GM21367 (cell line): ENCODE measurements around the gene ROR2.

Experiments used
- ATAC-seq: cut with Tn5 transposase; IDR thresholded peaks from one replicate; pipeline ENCODE4 v1.9.1; 2021; ENCODE audit not compliant: unreplicated experiment

ROR2 gene

DNA sequence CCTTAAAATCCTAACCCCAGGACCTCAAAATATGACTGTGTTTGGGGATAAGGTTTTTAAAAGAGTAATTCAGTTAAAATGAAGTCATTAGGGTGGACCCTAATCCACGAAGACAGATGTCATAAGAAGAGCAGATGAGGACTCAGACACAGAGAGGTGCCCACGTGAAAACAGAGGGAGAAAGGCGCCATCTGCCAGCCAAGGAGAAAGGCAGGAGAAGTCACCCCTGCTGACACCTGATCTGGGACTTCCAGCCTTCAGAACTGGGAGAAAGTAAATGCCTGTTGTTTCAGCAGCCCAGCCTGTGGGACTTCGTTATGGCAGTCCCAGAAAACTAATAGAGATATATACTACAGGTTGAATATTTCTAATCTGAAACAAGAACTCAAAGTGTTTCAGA, 67.4 kb downstream of the ROR2 start:
- ATAC-seq: no peak

DNA sequence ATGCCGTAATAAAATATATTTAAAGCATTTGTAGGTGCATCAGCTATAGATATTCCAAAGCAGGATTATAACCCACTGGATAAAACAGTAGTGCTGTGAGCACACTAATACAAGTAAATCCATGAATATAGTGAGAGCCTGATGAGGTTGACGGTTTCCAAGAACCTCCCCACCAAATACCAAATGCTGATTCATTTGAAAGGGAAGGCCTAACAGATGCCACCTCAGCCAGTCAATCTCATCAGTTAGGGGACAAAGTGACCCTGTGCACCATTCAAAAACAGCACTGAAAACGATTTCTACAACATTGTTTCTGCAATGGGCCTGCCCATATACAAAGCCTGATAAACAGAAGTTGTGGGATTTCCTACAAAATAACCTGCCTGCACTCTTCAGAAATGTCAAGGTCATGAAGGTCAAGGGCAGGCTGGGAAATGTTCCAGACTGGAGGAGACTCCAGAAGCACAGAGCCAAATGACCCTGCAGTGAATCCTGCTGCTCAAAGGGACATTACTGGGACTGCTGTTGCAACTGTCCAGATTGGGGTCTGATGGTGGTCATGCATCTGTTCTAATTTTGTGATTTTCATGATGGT, 69.6 kb downstream of the ROR2 start:
- ATAC-seq: no peak

DNA sequence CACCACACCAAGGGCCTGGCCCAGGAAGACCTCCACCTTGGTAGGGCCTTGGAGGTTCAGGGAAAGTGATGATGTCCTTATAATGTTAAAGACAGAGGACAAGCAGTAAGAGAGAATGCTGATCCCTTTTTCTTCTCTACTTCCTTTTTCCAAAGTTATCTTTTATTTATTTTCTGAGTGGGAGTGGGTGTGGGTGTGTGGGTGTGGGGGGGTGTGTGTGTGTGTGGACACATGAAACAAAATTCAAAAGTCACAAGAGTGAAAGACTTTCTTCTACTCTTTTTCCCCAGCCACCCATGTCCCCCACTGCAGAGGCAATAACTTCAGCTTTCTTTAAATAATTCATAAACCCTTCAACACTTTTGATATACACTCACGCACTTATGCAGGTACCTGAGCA, 70.8 kb downstream of the ROR2 start:
- ATAC-seq: no peak

DNA sequence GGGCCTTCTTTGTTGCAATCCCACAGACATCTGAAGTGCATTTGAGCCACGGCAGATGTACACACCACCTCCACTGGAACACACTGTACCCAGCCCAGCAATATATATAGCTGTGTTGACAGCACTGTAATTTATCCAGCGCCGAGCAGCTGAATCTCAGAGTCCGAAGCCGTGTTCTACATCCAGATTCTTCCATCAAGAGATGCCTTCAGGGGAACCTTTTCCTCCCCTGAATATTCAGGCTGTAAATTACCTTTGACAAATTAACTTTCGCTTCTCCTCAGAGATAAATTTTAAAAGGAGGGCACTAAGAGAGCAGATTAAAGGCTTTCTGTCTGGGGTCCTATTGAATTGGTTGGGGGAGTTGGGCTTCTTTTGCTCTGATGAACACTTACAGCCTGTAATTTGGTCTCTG, 76.4 kb downstream of the ROR2 start:
- ATAC-seq: no peak

DNA sequence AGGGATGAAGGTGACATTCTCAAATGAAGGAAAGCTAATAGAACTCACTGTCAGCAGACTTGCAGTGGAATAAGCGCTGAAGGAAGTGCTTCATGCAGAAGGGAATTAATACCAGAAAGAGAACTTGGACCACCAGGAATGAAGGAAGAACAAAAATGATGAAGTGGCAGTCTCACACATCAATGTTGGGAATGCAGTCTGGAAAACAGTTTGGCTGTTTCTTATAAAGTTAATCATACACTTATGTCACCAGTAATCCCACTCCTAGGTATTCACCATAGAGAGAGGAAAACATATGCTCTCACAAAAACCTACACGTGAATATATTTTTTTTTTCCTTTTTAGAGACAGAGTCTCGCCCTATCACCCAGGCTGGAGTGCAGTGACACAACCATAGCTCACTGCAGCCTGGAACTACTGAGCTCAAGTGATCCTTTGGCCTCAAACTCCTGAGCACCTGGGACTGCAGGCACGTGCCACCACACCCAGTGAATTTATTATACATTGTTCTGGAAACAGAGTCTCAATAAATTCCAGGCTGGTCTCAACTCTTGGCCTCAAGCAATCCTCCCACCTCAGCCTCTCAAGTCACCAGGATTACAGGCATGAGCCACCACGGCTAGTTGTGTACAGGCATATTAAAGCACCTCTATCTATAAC, 81.2 kb downstream of the ROR2 start:
- no peak for ATAC-seq

DNA sequence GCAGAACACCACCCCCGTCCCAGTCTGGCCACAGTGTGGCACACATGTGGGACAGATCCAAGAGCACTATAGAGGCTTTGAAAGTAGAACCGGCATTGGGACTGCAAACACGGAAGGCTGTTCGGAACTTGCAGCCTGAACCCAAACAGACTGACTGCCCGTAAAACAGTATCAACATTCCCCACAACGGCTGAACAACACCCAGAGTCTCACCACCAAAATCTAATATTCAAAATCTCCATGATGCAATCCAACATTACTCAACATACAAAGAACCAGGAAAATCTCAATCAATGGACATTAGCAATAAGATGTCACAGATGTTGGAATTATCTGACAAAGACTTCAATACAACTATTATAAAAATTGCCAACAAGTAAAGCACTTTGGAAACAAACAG, 82.3 kb downstream of the ROR2 start:
- ATAC-seq: no peak

DNA sequence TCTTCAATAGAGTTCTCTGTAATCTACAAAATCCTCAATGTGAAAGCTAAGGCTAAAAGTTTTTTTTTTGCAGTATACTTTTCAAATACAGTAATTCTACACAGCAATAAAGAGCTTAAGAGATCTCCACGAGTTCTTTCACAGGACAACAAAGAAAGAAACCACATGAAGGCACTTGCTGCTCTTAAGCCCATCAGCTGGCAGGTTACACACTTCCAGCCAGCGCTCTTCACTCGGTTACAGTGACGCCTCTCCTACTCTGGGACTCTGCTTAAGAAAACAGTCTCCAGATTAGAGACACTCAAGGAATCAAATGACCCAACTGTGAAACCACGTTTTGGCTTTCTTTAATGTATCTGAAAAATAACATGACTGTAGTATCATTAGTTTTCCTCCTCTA, 85.0 kb downstream of the ROR2 start:
- no peak for ATAC-seq

DNA sequence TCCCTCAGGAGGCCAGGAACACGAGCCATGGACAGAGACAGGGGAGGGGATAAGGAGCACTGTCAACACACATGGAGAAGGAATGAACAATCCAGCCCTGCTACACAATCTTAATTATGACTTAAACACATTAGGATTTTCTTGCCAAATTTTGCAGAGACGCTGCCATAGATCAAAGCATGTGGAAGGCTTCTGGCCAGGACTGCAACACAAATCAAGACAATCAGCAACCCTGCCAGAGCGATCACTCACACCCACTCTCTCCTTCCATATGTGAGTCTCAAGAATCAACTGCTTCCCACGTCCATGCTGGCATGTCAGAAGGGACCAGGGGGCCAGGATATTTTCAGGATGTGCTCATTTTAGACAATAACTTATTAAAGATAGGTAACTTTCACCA, 85.6 kb downstream of the ROR2 start:
- no peak for ATAC-seq

DNA sequence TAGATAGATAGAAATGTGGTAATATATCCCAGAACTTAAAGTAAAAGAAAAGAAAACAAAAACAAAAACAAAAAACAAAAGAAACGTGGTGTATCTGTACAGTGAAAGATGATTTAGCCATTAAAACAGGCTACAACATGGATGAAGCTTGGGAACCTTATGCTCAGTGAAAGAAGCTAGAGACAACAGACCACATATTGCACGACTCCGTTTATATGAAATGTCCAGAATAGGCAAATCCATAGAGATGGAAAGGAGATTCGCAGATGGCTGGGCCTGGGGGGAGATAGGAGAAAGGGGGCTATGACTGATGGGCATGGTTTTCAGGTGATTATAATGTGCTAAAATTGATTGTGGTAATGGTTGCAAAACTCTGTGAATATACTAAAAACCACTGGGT, 86.6 kb downstream of the ROR2 start:
- no peak for ATAC-seq

DNA sequence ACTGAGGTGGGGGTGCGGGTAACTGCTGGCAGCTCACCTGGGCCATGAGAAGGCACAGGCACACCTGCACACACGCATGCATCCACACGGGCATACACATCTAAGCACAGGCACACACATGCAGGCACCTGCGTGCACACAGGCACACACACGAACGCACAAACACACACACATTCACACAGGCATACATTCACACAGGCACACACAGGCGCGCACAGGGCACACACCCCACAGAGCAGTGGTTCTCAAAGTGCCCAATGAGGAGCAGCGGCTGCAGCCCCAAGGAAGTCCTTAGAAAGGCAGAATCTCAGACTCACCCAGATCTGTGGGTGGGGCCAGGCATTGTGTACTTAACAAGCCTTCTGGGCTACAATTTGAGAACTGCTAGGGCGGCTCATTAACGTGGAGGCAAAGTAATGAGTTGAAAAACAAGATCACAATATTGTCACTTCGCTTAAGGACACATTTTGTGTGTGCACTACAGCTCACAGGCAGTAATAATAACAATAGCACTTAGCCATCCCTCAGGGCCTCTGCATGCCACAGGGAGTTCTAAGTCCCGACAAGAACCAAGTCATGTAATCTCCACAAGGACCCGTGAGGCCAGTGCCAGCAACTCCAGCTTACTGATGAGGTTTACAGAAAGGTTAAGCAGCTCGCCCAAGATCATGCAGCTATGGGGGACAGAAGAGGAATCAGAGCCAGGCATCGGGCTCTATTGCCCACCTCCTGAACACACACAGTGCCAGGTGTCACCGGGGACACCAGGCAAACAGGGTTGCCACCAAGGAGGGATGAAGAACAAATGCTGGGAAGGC, 91.6 kb downstream of the ROR2 start:
- ATAC-seq: no peak

DNA sequence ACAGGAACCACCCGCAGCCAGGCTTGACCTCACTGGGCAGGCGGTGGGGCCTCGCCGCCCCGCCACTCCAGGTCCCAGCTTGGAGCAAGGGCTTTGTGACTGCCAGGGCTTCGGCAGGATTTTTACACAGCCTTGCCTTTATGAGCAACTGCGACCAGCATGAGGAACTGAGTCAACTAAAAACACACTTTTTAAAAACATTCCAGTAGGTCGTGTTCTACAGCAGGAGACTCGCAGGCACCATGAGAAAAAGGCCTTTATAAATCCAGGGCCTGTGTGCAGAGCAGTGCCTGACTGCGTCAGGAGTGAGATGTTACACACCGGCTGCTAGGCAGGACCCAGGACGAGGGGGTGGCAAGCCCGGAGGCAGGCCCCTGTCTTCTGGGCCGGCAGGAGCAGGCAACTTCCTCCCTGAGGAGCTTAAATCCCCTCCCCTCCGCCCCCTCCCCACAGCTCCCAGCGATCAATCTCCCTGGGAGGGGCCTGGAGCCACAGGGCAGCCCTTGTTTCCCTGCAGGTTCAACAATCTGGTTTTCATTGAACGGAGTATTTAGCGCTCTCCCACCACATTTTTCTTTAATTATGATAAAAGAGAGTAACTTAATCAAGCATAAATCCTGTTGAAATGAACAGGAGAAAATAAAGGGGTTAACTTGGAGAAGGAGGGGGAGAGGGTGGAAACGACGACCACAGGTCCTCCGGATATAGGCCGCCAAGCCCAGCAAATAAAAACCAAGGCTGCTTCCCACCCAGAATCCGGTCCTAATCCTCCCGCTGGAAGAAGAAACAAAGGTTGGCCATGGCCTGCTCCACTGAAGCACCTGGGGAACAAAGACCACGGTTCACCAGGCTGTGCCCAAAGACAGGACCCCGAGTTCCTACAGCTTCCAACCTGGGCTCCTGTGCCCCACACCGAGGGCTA, 92.5 kb downstream of the ROR2 start:
- no peak for ATAC-seq

DNA sequence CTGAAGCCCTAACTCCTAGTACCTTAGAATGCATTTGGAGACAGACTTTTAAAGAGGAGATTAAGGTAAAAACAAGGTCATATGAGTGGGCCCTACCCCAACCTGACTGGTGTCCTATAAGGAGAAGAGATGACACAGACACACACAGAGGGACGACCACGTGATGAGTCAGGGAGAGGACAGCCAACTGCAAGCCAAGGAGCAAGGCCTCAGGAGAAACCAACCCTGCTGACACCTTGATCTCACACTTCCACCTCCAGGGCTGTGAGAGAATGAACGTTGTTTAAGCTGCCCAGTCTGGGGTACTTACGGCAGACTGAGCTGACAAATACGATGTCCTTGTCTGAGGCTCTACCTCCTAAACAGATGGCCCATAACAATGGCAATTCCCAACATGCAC, 93.6 kb downstream of the ROR2 start:
- ATAC-seq: no peak

DNA sequence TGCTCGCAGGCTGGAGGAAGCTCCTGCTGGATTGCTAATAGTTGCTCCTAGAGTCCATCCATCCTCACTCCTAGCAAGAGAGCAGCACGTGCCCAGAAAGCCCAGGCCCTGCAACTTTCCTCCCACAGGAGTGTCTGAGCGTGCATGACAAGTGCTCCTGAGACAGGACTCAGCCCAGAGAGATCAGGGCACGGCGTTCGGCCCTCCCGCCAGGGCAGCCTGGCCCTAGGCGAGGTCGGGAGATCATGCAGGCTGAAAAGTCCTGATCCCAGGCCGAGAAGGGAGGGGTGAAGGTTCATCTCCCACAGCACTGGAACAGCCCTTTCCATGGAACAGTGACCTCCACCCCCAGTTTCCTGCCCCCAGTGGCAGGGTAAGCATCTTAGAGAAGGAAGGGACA, 94.8 kb downstream of the ROR2 start:
- ATAC-seq: no peak

DNA sequence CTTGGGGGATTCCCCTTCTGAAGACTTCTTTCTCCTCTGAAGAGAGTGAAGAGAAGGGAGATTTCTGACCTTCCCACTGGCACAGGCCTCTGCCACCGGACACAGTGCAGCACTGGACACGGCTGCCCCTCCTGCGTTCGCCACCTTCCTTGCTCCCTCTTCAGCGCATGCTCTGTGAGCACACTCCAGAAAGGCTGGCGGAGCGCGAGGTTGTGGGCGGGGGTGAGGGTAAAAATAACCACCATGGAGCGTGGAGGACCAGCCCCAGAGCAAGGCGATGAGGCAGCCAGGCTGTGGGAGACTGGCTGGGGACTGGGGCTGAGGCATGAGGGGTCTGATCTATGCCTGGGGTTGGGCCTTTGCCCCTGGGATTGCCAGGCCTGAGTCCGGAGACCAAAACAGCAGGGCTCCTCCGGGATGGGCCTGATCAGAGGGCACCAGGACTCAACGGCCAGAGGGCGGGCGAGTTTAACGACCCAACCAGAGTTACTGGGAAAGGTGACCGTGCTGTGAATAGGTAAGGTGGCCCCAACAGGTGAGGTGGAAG, 97.2 kb downstream of the ROR2 start:
- no peak for ATAC-seq

DNA sequence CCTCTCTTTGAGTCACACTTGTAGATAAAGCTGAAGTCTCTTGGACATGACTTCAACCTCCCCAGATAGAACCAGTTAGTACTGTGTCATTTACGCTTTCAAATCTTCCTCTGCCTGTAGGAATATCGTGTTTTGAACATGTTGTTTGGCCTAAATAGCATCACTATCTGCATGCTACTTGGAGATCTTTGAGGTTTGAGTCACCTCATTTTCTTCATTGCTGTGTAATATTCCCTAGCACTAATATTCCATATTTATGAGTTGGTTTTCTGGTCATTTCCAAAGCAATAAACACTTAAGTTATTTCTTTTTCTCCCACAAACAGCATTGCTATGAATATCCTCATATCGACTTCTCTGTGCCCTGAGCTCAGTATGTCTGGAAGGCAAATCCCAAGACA, 100.3 kb downstream of the ROR2 start:
- ATAC-seq: no peak

DNA sequence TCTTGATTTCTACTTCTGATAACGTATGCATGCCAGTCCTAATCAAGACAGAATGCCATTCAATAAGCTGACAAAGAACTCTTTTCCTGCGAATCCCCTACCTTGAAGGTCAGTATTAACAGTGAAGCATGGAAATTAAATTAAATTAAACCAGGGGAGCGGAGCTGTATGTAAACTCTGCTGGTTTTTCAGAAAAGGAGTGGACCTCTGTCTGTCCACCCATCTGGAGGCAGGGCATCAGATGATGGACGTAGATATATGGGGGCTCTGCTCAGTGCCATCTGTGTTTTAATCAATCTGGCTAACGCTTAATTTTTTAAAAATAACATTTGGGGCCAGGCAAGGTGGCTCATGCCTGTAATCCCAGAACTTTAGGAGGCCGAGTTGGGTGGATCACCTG, 101.9 kb downstream of the ROR2 start:
- ATAC-seq: no peak

DNA sequence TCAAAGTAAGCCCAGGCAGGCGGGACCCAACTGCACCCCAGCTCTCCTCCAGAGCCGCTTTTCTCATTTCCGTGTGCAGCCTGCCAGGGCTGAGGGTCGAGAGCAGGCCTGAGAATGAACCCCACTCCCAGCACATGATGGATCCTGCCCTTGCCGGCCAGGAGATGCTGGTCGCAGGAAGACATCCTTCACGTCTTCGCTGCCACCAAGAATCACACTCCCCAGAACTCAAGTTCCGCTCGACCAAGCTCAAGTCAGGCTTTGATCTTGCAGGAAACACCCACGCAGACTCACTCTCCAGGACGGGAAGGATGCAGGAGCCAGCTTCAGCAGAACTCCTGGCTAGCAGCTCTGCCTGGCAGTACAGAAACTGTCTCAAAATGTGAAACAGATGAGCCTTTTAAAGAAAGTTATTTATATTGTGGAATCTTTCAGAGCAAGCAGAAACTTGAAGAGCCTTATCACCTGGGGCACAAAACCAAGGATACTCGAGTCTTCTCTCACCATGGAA, 102.4 kb downstream of the ROR2 start:
- ATAC-seq: no peak

DNA sequence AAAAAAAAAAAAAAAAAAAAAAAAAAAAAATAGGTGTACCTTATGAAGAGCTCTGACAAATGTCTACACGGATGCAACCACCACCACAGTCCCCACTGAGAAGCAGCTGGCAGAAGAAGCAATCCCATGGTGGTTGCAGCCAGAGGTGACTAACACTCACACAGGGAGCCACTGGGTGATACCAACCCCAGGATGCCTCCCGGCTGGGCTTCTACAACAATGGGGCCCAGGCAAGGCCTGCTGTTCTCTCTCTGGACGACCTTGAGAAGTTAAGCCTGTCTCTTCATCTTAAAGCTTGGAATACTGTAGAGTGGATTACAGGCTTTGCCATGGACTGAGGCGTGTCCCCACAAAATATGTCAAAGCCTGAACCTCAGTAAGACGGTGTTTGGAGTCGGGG, 104.1 kb downstream of the ROR2 start:
- no peak for ATAC-seq

DNA sequence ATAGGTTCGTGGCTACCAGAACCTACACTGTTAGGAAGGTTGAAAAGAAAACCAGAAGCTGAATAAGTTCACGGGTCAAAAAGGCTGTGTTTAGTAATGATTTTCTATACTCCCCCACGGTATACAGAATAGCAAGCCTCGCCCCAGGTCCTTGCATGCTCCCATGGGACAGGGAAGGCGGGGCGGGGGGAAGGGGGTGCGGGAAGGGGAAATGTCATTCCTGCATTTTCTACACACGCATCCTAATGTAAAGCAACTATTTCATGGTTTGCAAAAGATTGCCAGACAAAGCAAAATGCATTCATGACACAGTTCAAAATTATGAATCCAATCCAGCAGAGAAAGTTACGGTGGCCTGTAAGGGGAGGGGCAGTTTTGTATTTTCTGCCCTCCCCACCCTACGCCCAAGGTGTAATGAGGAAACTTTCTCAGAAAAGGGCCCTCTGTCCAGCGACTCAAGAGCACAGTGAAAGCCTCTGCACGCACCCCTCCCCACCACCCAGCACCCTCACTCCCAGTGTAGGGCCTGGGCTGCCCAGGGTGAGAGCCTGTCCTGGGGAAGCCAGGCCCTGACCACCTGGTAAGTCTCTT, 105.2 kb downstream of the ROR2 start:
- ATAC-seq: no peak

DNA sequence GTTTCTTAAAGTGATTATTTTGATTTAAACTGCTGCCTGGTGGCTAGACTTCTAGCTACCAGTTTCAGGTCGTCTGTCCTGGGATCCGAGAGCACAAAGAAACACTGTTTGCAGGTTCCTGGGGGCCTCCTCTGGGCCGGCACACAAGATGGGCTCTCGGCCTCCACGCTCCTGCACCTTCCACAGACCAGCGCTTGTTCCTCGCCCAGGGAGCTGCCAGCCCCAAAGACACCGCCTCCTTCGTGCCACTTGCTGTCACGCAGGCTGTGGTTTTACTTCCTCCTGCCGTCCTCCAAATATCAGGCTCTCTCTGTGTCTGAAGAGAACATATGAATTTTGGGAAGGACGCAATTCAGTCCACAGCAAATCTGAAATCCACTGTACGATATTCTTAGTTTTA, 105.8 kb downstream of the ROR2 start:
- no peak for ATAC-seq
